Measurements from ENCODE around the gene BACH2. TPM values are rescaled to one million over a fixed set of nuclear protein-coding genes. Genes with fewer than 3 reads are reported as not detected.
A peak's percentile ranks its signal among the peaks of the same experiment; 100 is the strongest.

BACH2 gene
- total and polyA plus RNA-seq, 4 experiments from 2014 or later, result 6.5 to 48.0 (median 25.8) TPM

DNA sequence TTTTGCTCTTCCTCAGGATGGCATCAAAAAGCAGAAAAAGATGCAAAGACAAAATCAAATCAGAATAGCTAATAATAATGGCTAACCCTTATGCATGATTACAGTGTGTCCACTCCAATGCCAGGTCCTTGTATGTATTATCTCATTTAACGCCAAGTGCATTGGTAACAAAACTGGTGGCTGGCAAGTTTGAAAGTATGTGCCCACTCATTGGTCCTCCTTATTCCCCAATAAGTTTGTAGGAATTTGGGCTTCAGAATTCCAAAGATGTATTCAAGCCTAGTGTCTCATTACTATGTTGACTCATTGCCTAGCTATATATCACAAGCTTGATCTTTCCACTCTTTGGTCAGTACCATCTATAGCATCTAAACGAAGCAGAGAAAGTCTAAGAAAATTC is 205.8 kb downstream of the BACH2 start:
- no peak overlapping the region for H3K4me3 ChIP-seq (ENCODE audit: low read length in 2 of 2)
- ChIA-PET CTCF (ENCODE audit: partially characterized antibody) (interaction anchor here (1.0 kb wide), 1 partner anchor 67 kb away, joined by 3 read pairs; no protein-coding TSS in a partner anchor), POLR2A (ENCODE audit: partially characterized antibody) (no interaction called here)
- no peak for DNase-seq
- Mint-ChIP-seq H3K9me3 (no peaks in the 10 kb centered on the region), H3K27ac (no peak overlapping the region), H3K36me3 (peaks cover 12 to 13% of the 10 kb centered on the region in 2 donors), H3K4me3 (no peak overlapping the region), H3K27me3 (no peaks in the 10 kb centered on the region), H3K4me1 (peaks cover 12 to 38% (median 21%) of the 10 kb centered on the region in 4 donors)
- intact Hi-C loops (cut with micrococcal nuclease), result no loop called here
- H3K9me3 ChIP-seq (ENCODE audit: control insufficient read depth in 1 of 2, low read length in 2 of 2), result no peaks in the 10 kb centered on the region
- peaks cover 11% of the 10 kb centered on the region for H3K4me1 ChIP-seq (ENCODE audit: insufficient read depth, low read length)
- H3K27ac ChIP-seq (ENCODE audit: low read depth, low read length), result no peak overlapping the region
- no peaks in the 10 kb centered on the region for H3K27me3 ChIP-seq (ENCODE audit: insufficient read depth, low read length)
- H3K36me3 ChIP-seq (ENCODE audit: insufficient read depth, low read length), result no peaks in the 10 kb centered on the region

DNA sequence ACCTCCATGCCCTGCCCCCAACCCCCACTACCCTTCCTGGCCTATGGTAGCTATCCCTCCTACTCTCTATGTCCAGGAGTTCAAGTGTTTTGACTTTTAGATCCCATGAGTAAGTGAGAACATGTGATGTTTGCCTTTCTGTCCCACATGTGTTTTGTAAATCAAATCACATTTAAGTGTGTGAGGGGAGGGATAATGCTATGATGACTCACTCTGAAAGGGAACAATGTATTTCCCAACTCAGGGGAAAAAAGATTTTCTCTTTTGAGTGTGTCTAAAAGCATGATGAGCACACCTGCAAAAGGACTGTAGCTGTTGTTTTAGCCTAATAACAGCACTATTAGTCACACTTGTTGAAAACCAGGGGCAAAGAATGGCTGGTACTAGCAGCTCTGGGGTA is 208.6 kb downstream of the BACH2 start:
- no peak overlapping the region for H3K4me3 Mint-ChIP-seq
- Histone ChIP-seq H3K27me3 (ENCODE audit: insufficient read depth, low read length) (no peaks in the 10 kb centered on the region), H3K4me1 (ENCODE audit: insufficient read depth, low read length) (peaks cover 26% of the 10 kb centered on the region), H3K4me3 (ENCODE audit: low read length in 2 of 2) (no peak overlapping the region), H3K9me3 (ENCODE audit: control insufficient read depth in 1 of 2, low read length in 2 of 2) (no peaks in the 10 kb centered on the region), H3K27ac (ENCODE audit: low read depth, low read length) (no peak overlapping the region), H3K36me3 (ENCODE audit: insufficient read depth, low read length) (no peaks in the 10 kb centered on the region)
- H3K27ac Mint-ChIP-seq, result peak overlapping the region in 2 of 7 donors; percentile 26 to 85
- intact Hi-C loops (cut with micrococcal nuclease), result no loop called here
- POLR2A ChIA-PET (ENCODE audit: partially characterized antibody), result interaction anchor here (1.2 kb wide), 1 partner anchor 10 kb away, joined by 4 read pairs; no protein-coding TSS in a partner anchor
- CTCF ChIA-PET (ENCODE audit: partially characterized antibody), result no interaction called here
- H3K36me3 Mint-ChIP-seq, result peaks cover 12 to 13% of the 10 kb centered on the region in 2 donors
- H3K27me3 Mint-ChIP-seq, result no peaks in the 10 kb centered on the region
- no peaks in the 10 kb centered on the region for H3K9me3 Mint-ChIP-seq
- no peak for DNase-seq
- H3K4me1 Mint-ChIP-seq, result peaks cover 15 to 46% (median 27%) of the 10 kb centered on the region in 4 donors

DNA sequence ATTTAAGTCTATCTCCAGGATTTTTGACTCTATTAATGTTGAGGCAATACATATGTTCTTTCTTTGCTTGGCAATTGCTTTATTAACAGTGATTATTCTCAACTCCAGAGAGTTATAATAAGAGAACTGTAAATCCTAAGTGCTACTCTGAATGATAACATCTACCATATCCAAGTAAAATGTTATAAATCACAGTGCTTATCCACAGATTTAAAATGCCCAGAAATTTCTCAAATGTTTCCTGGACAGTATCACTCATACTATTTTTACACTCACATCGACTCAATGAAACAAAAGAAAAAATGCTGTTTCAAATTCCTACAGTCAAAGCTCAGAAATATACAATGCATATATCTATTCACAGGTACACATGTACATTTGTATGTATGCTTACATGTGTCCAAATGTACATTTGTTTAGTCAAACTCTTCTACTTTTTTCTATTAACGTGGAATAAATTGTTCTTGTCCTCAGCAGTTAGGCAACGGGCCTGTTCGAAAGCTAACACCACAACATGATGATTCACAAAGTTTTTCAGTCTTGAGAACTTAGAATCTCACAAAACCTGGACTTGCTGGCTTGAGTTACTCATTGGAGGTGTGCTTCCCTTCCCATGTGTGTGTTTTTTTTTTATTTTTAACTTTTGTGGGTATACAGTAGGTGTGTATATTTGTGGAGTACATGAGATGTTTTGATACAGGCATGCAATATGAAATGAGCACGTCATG is 209.4 kb downstream of the BACH2 start:
- Mint-ChIP-seq H3K9me3 (no peaks in the 10 kb centered on the region), H3K36me3 (peaks cover 12 to 13% of the 10 kb centered on the region in 2 donors), H3K4me3 (no peak overlapping the region), H3K27me3 (no peaks in the 10 kb centered on the region), H3K27ac (peak overlapping the region in 1 of 7 donors; percentile 65), H3K4me1 (peaks cover 20 to 49% (median 34%) of the 10 kb centered on the region in 4 donors)
- DNase-seq, result no peak
- Histone ChIP-seq H3K4me3 (ENCODE audit: low read length in 2 of 2) (no peak overlapping the region), H3K27ac (ENCODE audit: low read depth, low read length) (no peak overlapping the region), H3K27me3 (ENCODE audit: insufficient read depth, low read length) (no peaks in the 10 kb centered on the region), H3K9me3 (ENCODE audit: control insufficient read depth in 1 of 2, low read length in 2 of 2) (no peaks in the 10 kb centered on the region), H3K36me3 (ENCODE audit: insufficient read depth, low read length) (no peaks in the 10 kb centered on the region), H3K4me1 (ENCODE audit: insufficient read depth, low read length) (peaks cover 33% of the 10 kb centered on the region)
- ChIA-PET POLR2A (ENCODE audit: partially characterized antibody) (no interaction called here), CTCF (ENCODE audit: partially characterized antibody) (no interaction called here)
- intact Hi-C loops (cut with micrococcal nuclease), result no loop called here

DNA sequence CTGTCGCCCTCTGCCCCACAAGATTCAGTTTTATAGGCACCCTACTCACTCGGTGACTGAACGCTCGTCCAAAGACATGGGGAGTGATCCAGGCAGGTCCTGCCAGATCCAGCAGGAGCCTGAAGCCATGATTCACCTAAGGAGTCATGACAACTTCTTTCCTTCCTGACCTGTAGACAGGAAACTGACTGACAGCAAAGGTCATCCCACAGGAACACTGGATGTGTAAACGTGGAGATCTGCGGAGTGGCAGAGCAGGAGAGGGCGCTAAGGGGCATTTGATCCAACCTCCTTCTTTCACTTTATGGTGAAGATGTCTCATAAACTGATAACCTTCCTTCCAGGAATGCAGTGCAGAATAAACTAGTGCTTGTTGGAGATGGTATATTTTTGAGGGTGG is 210.1 kb downstream of the BACH2 start:
- H3K9me3 Mint-ChIP-seq, result no peaks in the 10 kb centered on the region
- Histone ChIP-seq H3K4me3 (ENCODE audit: low read length in 2 of 2) (no peak overlapping the region), H3K9me3 (ENCODE audit: control insufficient read depth in 1 of 2, low read length in 2 of 2) (no peaks in the 10 kb centered on the region), H3K27ac (ENCODE audit: low read depth, low read length) (no peak overlapping the region), H3K4me1 (ENCODE audit: insufficient read depth, low read length) (peaks cover 41% of the 10 kb centered on the region), H3K36me3 (ENCODE audit: insufficient read depth, low read length) (no peaks in the 10 kb centered on the region), H3K27me3 (ENCODE audit: insufficient read depth, low read length) (no peaks in the 10 kb centered on the region)
- peak overlapping the region in 2 of 7 donors; percentile 65 to 80 for H3K27ac Mint-ChIP-seq
- POLR2A ChIA-PET (ENCODE audit: partially characterized antibody), result no interaction called here
- no peaks in the 10 kb centered on the region for H3K27me3 Mint-ChIP-seq
- H3K36me3 Mint-ChIP-seq, result peaks cover 12 to 13% of the 10 kb centered on the region in 2 donors
- CTCF ChIA-PET (ENCODE audit: partially characterized antibody), result no interaction called here
- H3K4me1 Mint-ChIP-seq, result peaks cover 26 to 56% (median 40%) of the 10 kb centered on the region in 4 donors
- no peak for DNase-seq
- intact Hi-C loops (cut with micrococcal nuclease), result no loop called here
- H3K4me3 Mint-ChIP-seq, result no peak overlapping the region

DNA sequence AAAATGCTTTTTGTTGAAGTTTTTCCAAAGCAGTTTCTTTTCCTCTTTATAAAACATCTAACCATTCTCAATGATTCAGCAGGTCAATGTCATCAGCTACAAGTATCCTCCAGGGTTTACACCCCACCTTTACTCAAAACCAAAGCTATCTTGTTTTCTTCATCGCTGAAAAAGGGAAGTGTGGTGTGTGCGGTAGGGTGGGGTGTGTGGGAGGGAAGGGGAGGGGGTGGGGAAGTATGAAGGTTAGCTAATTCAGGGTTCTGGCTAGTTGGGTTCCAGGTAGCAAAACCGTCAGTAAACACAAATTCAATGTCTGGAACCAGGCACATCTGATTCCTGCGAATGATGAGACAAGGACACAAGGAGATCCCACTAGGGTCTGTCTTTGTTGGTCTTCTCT is 212.8 kb downstream of the BACH2 start:
- Mint-ChIP-seq H3K9me3 (no peaks in the 10 kb centered on the region), H3K27ac (peak overlapping the region; percentile 80 to 91 (median 87)), H3K36me3 (peaks cover 18 to 30% of the 10 kb centered on the region in 2 donors), H3K4me1 (peaks cover 43 to 75% (median 57%) of the 10 kb centered on the region in 4 donors), H3K27me3 (no peaks in the 10 kb centered on the region), H3K4me3 (peak overlapping the region; percentile 64 to 83 (median 78))
- Histone ChIP-seq H3K36me3 (ENCODE audit: insufficient read depth, low read length) (no peaks in the 10 kb centered on the region), H3K9me3 (ENCODE audit: control insufficient read depth in 1 of 2, low read length in 2 of 2) (no peaks in the 10 kb centered on the region), H3K4me3 (ENCODE audit: low read length in 2 of 2) (no peak overlapping the region), H3K27me3 (ENCODE audit: insufficient read depth, low read length) (no peaks in the 10 kb centered on the region), H3K27ac (ENCODE audit: low read depth, low read length) (no peak overlapping the region), H3K4me1 (ENCODE audit: insufficient read depth, low read length) (peaks cover 61% of the 10 kb centered on the region)
- intact Hi-C loops (cut with micrococcal nuclease), result loop anchor here (5.0 kb wide), 1 partner anchor 313 kb away; no protein-coding TSS in a partner anchor
- POLR2A ChIA-PET (ENCODE audit: partially characterized antibody), result interaction anchor here (0.9 to 2.7 kb wide), 15 partner anchors 12 to 393 kb away, joined by 3 to 9 read pairs (median 4); no protein-coding TSS in a partner anchor
- DNase-seq, result peak; percentile 51 to 64 (median 57)
- CTCF ChIA-PET (ENCODE audit: partially characterized antibody), result interaction anchor here (0.6 to 2.5 kb wide), 9 partner anchors 10 to 309 kb away, joined by 3 to 18 read pairs (median 4); no protein-coding TSS in a partner anchor

DNA sequence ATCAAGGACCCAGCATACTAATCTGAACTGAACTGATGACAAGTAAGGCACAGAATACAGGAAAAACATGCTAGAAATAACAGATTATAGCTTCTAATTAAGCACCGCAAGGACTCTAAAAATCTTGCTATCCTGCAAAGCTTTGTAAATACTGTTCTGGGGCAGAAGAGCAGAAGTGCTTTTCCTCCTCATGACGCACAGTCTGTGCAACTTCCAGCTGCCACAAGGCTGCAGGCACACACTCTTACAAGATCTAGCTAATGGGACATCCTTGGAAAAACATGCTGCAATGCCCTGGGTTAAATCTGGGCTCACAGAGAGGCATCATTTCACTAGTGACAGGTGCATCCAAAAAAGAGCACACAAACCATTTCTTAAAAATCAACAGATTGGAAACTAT is 213.8 kb downstream of the BACH2 start:
- intact Hi-C loops (cut with micrococcal nuclease), result loop anchor here (5.0 kb wide), 1 partner anchor 314 kb away; no protein-coding TSS in a partner anchor
- CTCF ChIA-PET (ENCODE audit: partially characterized antibody), result interaction anchor here (0.9 to 2.5 kb wide), 10 partner anchors 15 to 398 kb away, joined by 3 to 18 read pairs (median 3); no protein-coding TSS in a partner anchor
- no peaks in the 10 kb centered on the region for H3K27me3 ChIP-seq (ENCODE audit: insufficient read depth, low read length)
- no peaks in the 10 kb centered on the region for H3K27me3 Mint-ChIP-seq
- POLR2A ChIA-PET (ENCODE audit: partially characterized antibody), result interaction anchor here (1.2 to 2.7 kb wide), 8 partner anchors 15 to 394 kb away, joined by 3 to 9 read pairs (median 4); no protein-coding TSS in a partner anchor
- no peak overlapping the region for H3K27ac ChIP-seq (ENCODE audit: low read depth, low read length)
- H3K4me3 Mint-ChIP-seq, result peak overlapping the region in 7 of 8 donors; percentile 11 to 65 (median 32)
- H3K9me3 Mint-ChIP-seq, result no peaks in the 10 kb centered on the region
- H3K9me3 ChIP-seq (ENCODE audit: control insufficient read depth in 1 of 2, low read length in 2 of 2), result no peaks in the 10 kb centered on the region
- no peaks in the 10 kb centered on the region for H3K36me3 ChIP-seq (ENCODE audit: insufficient read depth, low read length)
- H3K4me3 ChIP-seq (ENCODE audit: low read length in 2 of 2), result no peak overlapping the region
- peak overlapping the region; percentile 19 to 99 (median 61) for H3K27ac Mint-ChIP-seq
- H3K4me1 ChIP-seq (ENCODE audit: insufficient read depth, low read length), result peaks cover 72% of the 10 kb centered on the region
- DNase-seq, result no peak
- peaks cover 52 to 85% (median 63%) of the 10 kb centered on the region in 4 donors for H3K4me1 Mint-ChIP-seq
- peaks cover 15 to 27% of the 10 kb centered on the region in 2 donors for H3K36me3 Mint-ChIP-seq

DNA sequence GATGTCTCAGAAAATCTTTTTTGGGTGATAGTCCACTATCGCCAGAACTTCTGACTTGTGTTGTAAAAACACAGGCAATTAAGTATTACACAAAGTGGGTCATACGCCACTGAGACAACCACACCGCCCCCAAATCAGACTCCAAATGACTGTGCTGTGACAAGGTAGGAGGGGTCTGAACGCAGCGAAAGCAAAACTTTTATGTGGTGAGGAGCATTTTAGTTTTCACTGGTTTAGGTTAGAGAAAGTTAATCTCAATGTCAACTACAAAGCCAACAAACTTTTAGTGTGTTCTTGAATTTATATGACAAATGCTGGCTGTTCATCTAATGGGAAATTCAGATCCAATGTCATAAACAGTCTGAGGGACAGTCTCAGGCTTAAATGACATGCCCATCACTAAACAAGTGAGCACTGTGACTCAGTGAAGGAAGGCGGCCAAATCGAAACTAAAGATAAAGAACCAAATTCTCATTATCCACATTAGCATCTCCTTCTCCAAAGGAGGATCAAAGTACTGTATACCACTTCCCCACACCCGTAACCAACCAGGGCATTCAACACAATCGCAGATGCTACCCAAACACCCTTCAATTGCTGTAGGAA is 215.7 kb downstream of the BACH2 start:
- Histone ChIP-seq H3K27me3 (ENCODE audit: insufficient read depth, low read length) (no peaks in the 10 kb centered on the region), H3K4me3 (ENCODE audit: low read length in 2 of 2) (peak overlapping the region; percentile 24 to 54), H3K4me1 (ENCODE audit: insufficient read depth, low read length) (peaks cover 75% of the 10 kb centered on the region), H3K9me3 (ENCODE audit: control insufficient read depth in 1 of 2, low read length in 2 of 2) (no peaks in the 10 kb centered on the region), H3K27ac (ENCODE audit: low read depth, low read length) (peak overlapping the region; percentile 64), H3K36me3 (ENCODE audit: insufficient read depth, low read length) (no peaks in the 10 kb centered on the region)
- Mint-ChIP-seq H3K27ac (peak overlapping the region; percentile 91 to 99 (median 98)), H3K4me3 (peak overlapping the region; percentile 80 to 98 (median 96)), H3K27me3 (no peaks in the 10 kb centered on the region), H3K9me3 (no peaks in the 10 kb centered on the region), H3K4me1 (peaks cover 64 to 94% (median 79%) of the 10 kb centered on the region in 4 donors), H3K36me3 (peaks cover 14 to 23% of the 10 kb centered on the region in 2 donors)
- DNase-seq, result peak; percentile 76 to 90 (median 84)
- ChIA-PET POLR2A (ENCODE audit: partially characterized antibody) (interaction anchor here (0.9 to 1.5 kb wide), 4 partner anchors 18 to 204 kb away, joined by 3 to 7 read pairs (median 4); no protein-coding TSS in a partner anchor), CTCF (ENCODE audit: partially characterized antibody) (interaction anchor here (1.0 kb wide), 1 partner anchor 97 kb away, joined by 3 read pairs; no protein-coding TSS in a partner anchor)
- intact Hi-C loops (cut with micrococcal nuclease), result loop anchor here (1.0 to 5.0 kb wide), 10 partner anchors 30 to 398 kb away; no protein-coding TSS in a partner anchor
